HG02973 (cell line): ENCODE measurements around the gene NLRP7.
"Not testable (repeated sequence)": the region's sequence is repeated elsewhere in the genome, so short reads cannot be mapped to it uniquely, and the experiment has no call there.

Experiments used
- ATAC-seq: cut with Tn5 transposase; IDR thresholded peaks from one replicate; pipeline ENCODE4 v1.9.1; 2021; ENCODE audit warnings: moderate library complexity; ENCODE audit not compliant: unreplicated experiment

The NLRP7 gene

DNA sequence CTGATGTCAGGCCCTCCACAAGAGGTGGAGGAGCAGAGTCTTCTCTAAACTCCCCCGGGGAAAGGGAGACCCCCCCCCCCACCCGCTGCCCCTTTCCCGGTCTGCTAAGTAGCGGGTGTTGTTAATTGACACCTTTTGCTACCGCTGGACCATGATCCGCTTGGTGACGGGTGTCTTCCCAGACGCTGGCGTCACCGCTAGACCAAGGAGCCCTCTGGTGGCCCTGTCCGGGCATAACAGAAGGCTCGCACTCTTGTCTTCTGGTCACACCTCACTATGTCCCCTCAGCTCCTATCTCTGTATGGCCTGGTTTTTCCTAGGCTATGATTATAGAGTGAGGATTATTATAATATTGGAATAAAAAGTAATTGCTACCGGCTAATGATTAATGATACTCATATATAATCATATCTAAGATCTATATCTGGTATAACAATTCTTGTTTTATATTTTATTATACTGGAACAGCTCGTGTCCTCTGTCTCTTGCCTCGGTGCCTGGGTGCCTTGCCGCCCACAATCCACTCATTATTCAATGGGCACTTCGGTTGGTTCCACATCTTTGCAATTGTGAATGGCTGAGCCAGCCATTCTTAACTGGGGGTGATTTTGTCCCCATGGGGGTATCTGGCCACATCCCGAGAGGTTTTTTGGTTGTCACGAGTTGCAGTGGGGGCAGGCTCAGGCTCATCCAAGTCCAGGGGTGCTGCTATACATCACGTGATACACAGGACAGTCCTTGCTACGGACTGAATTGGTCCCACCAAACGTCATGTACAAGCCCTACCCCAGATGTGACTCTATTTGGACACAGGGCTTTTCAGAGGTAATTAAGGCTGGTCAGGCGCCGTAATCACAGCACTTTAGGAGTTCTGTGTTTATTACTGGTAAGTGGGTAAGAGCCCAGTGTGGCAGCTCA, 27.4 kb downstream of the NLRP7 start:
- ATAC-seq: not testable (repeated sequence)

DNA sequence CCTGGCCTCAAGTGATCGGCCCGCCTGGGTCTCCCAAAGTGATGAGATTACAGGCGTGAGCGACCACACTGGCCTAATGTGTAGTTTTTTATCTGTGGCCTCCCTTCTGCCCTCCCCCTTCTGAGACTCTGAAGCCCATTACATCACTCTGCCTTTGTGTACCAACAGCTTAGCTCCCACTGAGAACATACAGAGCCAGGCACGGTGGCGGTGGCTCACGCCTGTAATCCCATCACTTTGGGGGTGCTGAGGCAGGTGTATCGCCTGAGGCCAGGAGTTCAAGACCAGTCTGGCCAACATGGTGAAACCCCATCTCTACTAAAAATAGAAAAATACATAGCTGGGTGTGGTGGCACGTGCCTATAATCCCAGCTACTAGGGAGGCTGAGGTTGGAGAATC, 28.8 kb downstream of the NLRP7 start:
- no peak for ATAC-seq

DNA sequence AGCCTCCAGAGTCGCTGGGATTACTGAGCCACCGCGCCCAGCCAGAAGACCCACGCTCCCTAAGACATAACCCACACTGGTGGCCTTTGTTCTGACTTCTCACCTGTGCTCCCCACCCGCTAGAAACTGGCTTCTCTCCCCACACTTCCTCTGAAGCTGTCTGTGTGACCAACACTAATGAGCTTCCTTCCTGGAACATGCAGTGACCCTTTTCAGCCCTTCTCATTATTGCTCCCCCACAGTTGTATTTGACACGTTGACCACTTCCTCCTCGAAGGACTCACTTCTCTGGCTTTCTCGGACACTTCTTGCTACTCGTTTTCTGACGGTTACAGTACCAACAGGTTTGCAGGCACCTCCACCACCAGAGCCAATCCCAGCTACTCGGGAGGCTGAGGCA, 30.5 kb downstream of the NLRP7 start:
- ATAC-seq: no peak

DNA sequence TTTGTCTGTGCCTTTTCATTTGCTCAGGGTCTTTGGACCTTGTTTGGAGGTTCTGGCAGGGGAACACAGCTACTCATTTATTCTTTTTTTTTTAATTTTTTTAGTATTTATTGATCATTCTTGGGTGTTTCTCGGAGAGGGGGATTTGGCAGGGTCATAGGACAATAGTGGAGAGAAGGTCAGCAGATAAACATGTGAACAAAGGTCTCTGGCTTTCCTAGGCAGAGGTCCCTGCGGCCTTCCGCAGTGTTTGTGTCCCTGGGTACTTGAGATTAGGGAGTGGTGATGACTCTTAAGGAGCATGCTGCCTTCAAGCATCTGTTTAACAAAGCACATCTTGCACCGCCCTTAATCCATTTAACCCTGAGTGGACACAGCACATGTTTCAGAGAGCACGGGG, 39.4 kb downstream of the NLRP7 start:
- ATAC-seq: not testable (repeated sequence)

DNA sequence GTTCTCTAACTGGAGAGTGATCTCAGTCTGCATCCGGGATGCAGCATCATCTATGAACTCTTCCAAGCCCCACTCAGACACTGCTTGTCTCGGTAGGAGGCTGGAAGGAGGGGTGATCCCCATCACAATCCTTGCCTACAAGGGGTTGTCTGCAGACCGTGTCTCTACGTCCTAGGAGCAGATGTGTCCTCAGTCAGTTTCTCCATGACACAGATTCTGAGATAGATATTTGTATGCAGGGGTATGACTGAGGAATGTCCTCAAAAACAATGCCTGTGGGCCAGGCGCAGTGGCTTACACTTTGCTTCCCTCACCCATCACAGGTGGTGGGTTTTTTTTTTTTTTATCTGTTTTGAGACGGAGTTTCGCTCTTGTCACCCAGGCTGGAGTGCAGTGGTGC, 40.5 kb downstream of the NLRP7 start:
- ATAC-seq: no peak

GRCh38 chr19:54905803-54906511, 41.4 kb downstream of the NLRP7 start, which contains the start of gene NCR1:
TSS of gene NCR1 (plus strand) at chr19:54906148. CDS start at chr19:54906188, 40 bp downstream.
- no peak for ATAC-seq

DNA sequence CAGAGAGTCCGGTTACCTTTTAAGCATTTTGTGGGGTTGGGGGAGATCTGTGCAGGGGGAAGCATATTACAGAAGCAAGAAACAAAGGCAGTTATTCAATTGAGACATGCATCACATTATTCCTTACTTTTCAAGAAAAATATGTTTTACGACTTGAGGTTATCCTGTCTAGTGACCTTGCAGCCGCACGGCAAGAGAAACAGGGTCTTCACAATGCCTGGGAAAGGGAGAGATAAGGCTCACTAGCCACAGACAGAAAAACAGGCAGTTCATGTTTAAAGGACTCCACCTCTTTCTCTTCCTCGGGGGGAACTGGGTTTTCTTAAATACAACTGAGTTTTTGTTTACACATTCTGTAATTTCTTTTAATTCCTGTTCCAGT, 41.9 kb downstream of the NLRP7 start:
- ATAC-seq: no peak

DNA sequence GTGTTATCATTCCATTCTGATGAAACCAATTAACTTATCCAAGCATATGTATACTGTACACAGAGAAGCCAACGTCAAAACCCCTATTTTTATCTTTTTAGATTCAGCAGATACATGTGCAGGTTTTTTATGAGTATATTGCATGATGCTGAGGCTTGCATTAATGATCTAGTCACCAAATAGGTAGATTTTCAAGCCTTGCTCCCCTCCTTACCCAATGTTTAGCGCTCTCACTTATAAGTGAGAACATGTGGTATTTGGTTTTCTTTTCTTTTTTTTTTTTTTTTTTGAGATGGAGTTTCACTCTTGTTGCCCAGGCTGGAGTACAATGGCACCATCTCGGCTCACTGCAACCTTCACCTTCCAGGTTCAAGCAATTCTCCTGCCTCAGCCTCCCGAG, 43.1 kb downstream of the NLRP7 start:
- not testable (repeated sequence) for ATAC-seq

DNA sequence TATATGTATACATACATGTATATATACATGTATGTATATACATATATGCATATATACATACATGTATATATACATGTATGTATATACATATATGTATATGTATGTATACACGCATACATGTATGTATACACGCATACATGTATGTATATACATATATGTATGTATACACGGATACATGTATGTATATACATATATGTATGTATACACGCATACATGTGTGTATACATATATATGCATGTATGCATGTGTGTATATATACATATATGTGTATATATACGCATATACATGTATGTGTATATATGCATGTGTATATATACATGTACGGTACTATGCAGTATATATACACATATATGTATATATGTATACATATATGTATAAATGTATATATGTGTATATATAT, 44.0 kb downstream of the NLRP7 start:
- no peak for ATAC-seq

- no peak for ATAC-seq
Measured at GRCh38 chr19:54902061-54902460, 45.3 kb downstream of the NLRP7 start.

- ATAC-seq: not testable (repeated sequence)
Measured at GRCh38 chr19:54901153-54901552, 46.2 kb downstream of the NLRP7 start.

DNA sequence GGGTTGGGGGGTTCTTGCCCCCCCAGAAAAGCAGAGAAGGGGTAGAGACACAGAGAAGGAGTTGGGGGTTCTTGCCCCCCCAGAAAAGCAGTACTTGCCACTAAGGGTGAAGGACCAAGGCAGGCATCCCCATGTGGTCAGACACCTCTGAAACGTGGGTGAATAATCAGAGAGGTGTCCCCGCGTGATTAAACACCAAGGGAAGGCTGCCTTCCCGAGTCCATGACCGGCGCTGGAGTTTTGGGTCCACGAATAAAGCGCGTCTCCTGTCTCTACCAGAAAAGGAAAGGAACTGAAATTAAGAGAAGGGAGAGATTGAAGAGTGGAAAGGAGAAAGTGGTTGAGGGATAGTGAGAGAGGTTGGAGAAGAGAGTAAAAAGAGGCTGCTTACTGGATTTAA, 47.7 kb downstream of the NLRP7 start:
- ATAC-seq: not testable (repeated sequence)

- not testable (repeated sequence) for ATAC-seq
Measured at GRCh38 chr19:54898685-54899084, 48.6 kb downstream of the NLRP7 start.

GRCh38 chr19:54896036-54896435, 51.3 kb downstream of the NLRP7 start:
- no peak for ATAC-seq

DNA sequence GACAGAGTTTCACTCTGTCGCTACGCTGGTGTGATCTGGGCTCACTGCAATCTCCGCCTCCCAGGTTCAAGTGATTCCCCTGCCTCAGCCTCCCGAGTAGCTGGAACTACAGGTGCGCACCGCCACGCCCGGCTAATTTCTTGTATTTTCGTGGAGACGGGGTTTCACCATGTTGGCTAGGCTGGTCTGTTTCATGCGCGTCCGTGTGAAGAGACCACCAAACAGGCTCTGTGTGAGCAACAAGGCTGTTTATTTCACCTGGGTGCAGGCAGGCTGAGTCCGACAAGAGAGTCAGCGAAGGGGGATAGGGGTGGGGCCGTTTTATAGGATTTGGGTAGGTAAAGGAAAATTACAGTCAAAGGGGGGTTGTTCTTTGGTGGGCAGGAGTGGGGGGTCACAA, 53.2 kb downstream of the NLRP7 start:
- ATAC-seq: not testable (repeated sequence)

GRCh38 chr19:54893406-54893805, 53.9 kb downstream of the NLRP7 start:
- no peak for ATAC-seq

DNA sequence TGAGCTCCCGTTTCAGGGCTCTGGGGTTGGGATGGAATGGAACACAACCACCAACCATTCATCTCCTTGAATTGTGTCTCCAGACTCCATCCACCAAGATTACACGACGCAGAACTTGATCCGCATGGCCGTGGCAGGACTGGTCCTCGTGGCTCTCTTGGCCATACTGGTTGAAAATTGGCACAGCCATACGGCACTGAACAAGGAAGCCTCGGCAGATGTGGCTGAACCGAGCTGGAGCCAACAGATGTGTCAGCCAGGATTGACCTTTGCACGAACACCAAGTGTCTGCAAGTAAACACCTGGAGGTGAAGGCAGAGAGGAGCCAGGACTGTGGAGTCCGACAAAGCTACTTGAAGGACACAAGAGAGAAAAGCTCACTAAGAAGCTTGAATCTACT, 57.8 kb downstream of the NLRP7 start:
- ATAC-seq: no peak

- no peak for ATAC-seq
Measured at GRCh38 chr19:54888239-54888638, 59.1 kb downstream of the NLRP7 start.

DNA sequence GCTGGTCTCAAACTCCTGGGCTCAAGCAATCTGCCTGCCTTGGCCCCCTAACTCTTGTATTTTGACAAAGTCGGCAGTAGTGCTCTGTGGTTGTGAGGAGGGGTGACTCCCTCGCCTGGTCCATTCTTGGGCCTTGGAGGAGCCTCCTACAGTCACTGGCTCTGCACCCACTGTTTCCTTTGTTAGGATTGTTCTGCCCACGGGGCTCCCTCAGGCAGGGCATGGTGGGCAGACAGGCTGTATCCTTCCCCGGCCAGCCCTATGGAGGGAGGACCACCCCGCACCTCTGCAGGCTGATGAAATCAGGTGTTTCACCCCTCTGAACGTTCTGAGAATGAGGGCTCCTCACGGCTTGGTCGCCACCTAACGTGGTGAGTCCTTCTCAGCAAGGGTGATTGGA, 64.1 kb downstream of the NLRP7 start:
- ATAC-seq: no peak

DNA sequence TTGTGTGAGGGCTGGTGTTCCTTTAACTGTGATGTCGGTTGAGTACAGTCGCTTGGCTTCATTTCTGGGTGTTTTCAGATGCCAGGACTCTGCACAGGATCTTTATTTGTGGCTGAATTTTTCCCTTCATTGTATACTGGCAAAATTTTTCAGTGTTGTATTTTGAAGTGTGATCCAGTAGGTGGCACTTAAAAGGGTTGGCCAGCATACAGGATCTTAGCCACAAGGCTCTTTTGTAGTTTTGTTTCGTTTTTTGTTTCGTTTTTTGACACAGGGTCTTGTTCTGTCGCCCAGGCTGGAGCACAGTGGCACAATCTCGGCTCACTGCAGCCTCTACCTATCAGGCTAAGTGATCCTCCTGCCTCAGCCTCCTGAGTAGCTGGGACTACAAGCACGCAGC, 64.6 kb downstream of the NLRP7 start:
- no peak for ATAC-seq

- no peak for ATAC-seq
Measured at GRCh38 chr19:54881884-54882283, 65.4 kb downstream of the NLRP7 start.

GRCh38 chr19:54877471-54877870, 69.9 kb downstream of the NLRP7 start:
- ATAC-seq: no peak
